NCI-H446 (cell line): Measurements from ENCODE around the gene FLVCR1.

Source experiments
- DNase-seq, 2 experiments: peaks; one replicate each; lab custom pipeline; 2025; lab: John Stamatoyannopoulos, UW

Gene FLVCR1

DNA sequence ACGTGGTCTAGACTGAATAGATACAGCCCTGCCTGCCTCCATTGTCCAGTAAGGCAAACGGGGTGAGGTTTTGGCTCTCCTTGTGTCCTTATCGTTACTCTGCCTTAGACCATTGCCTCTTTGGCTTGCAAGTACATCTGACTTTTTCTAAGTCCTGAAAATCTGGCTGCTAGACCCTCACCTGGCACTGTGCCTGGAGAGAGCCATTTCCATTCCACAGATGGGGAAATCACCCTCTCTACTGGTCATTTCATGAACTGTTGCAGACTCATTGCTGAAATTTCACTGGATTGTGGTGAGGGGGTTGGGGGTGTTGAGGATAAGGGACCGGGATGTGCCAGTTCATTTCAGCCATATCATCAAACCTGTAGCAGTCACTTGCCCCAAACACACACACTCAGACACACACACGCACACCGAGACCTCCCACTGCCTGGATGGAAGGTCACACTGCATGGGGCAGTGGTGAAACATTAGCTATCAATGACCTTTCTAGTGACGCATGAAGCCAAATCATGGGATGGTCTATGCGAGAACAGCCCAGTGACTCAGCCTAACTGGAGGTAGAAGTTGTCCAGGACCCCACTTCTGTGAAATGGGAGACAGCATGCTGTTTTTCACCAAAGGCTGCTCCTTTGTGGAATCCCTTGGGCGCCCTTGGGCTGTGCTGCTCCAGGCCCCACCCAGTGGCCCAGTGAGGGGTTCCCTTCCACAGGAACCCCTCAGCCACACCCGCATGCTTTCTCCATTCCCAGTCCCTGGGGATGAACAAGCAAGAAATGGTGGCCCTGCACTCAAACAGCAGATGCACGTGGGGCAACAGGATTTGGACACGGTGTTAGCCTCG, 57.4 kb downstream of the FLVCR1 start:
- peak; percentile 72 to 90 for DNase-seq

DNA sequence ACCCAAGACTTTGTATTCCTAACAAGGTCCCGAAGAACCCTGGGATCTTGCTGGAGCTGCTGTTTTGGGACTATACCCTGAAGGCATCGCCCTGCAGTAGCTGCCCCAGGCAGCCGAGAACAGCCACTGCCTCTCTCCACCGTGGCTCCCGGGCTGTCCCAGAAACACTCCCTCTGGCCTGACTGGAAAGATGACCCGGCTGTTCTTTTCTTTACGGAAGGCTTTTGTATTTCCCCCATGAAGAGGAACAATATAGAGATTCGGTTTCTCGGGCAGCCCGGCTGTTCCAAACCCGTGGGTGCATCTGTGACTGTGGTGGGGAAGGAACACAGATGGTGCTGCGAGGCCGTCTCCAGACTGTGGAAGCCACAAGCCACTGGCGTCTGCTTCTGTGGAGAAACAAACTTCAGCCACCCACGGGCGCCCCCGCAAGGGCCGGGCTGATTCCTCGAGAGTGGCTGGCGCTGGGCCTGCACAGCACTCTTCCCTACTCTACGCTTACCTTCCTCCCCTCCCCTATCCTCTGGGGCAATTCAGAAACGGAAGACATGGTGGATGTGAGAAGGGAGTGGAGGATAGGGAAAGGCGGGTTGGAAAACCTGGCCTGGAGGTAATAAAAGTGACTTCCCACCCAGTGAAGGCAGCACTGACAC, 58.5 kb downstream of the FLVCR1 start:
- no peak for DNase-seq

DNA sequence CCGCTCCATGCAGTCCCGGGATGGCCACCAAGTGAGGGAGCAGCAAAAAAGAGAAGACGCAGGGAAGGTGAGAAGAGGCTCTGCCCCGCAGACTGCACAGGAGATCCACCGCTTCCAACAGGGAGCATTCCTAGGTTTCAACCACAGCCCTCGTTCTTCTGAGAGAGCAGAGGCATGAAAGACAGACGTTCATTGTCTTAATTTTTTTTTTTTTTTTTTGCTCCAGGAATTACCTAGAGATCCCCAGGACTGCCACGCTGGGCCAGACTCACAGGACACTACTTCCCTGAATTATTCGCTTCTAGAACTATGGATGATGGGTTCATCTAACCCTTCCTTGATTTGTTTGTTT, 59.0 kb downstream of the FLVCR1 start:
- no peak for DNase-seq

DNA sequence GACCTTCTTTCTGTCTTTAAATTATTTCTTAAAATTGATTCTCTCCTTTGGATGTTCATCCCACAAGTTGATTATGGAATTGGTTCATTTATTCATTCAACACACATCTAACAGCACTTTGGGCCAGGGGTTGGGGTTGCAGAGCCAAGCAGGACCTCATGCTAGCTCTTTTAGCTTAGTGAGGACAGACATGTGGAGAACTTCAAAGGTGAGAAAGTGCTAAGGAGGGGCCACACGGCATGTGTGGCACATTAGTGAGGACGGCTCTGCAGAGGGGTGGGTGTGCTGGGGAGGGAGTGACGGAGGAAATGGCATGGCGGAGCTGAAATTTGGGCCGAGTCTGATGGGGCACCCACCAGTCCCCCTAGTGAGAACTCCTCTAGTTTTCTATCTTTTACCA, 59.8 kb downstream of the FLVCR1 start:
- DNase-seq = no peak

DNA sequence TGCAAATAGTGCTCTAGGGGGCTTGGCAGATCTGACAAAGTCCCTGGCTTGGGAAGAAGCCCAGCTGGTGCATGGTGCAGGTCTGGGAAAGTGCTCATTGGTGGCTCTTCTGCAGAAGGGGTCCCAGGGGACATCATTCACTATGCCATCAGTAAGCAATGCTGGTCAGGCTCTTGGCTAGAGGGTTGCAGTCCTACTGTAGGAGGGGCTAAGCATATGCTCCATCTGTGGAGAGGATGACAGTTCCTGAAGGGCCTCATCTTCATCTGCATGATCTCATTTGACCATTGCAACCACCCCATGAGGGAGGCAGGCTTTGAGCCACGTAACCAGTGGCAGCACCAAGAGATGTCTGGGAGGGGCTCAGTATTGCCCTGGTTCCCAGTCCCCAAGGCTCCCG, 60.7 kb downstream of the FLVCR1 start:
- DNase-seq = peak in 1 of 2 experiments; percentile 30

DNA sequence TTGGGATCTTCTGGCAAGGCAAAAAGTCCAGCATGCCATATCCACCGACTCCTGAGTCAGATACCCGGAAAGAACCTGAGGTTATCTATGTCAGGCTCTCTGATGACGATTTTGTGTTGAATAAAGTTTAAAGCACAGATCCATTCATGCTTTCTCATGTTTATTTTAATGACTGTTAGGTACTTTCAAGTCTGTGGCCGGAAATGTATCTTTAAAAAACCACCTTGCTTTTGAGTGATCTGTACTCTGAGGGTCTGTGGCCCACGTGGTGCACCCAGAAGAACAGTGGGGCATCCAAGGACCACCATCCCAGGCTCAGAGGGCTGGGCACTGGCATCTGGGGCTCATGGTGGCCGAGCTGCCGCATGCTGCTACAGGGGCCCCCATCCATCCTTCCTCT, 62.2 kb downstream of the FLVCR1 start:
- DNase-seq = no peak

DNA sequence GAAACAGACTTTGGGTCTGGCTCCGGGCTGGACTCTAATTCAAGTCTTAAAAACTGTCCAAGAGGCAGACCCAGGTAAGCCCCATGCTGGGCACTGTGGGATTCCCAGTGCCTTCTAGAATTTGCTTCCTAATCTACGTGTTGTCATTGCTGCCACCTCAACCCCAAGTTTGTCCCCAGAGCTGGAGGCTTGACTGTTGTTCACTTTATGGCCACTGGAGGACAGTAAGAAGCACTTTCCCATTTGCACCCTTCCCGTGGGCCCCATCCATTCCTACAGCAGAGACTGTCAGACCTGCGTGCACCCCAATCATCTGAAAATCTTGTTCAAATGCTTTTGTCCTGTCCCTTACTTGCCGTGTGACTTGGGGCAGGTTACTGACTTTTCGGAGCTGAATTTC, 62.8 kb downstream of the FLVCR1 start:
- DNase-seq = no peak

DNA sequence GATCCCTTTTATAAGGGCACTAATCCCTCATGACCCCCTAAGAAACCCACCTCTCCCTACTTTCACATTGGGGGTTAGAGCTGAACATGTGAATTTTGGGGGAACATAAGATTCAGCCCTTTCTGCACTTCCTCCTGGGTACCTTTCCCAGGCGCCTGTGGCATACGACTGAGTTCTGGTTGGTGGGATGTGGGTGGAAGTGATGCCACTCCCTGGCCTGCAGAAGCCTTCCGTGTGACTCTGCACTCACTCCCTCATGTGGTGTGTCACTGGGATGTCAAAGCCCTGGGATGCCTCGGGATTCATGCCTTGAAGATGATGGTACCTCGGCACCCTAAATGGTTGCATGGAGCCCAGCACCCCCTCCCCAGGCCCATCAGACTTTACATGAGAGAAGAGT, 63.9 kb downstream of the FLVCR1 start:
- no peak for DNase-seq

DNA sequence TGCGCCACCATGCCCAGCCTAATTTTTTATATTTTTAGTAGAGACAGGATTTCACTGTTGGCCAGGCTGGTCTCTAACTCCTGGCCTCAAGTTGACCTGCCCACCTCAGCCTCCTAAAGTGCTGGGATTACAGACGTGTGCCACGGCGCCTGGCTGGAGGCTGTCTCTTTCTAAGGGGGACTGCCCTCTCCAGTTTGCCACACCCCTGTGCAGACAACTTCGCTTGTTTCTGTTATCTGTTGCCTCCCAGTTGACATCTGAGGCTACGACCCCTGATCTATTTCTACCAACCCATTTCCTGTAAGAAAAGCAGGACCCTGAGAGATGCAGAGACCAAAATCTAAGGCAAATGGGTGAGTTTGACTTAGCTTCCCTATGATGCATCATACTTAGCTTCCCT, 68.3 kb downstream of the FLVCR1 start:
- DNase-seq = no peak

DNA sequence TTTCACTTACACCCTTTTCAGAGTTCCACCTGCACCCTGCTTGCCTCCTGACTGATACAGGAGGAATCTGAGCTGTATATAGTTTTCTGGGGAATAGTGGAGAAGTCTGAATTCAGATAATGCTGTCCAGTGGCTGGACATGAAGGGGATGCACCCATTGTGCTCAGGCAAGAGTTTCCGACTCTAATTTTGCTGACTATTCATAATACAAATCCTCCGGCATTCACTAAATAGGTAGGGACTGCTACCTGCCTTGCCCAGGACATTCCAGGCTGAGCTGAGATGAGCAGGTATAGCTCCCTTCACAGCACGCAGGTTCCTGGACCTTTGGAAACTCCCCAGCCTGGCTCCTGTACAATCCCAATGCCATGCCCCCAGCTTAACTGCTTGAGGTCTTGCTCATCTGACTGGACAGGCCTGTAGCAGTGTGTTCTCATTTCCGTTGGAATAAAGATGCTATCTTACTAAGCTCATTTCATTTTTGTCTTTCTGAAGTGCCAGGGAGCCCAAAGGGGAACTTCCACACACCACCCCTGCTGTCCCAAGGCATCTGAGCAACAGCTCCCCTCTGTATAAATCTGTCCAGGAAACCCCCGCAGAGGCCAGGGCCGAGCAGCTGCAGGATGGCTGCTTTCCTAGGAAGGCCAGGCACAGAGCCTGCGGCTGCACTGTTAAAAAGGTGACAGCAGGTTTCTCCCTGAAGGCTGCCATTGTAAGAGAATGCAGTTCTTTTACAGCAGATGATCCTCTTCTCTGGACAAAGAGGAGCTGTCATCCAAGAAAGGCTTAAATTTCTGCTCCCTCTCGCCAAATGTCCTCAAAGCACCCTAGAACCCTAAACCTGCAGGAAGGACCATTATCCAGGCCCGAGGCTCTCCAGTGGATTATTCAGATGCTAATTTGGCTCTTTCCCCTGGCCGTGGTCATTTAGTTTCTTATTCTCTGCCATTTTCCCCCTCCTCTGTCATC, 70.5 kb downstream of the FLVCR1 start:
- no peak for DNase-seq

DNA sequence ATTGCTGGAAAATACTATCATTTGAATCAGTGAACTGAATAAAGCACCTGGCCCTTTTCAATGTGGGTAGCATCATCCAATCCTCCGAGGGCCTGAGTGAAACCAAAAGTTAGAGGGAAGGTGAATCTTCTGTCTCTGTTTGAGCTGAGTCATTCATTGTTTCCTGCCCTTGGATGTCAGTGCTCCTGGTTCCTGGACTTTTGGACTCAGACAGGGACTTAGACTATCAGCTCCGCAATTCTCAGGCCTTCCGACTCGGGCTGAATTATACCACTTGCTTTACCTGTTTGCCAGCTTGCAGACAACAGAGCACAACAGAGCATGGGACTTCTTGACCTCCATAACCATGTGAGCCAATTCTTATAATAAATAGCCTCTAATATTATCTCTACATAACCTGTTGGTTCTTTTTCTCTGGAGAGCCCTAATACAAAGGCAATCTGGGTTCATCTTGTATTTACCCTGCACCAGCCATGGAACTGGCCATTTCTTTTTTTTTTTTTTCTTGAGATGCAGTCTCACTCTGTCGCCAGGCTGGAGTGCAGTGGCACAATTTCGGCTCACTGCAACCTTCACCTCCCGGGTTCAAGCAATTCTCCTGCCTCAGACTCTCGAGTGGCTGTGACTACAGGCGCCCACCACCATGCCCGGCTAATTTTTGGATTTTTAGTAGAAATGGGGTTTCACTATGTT, 73.1 kb downstream of the FLVCR1 start:
- no peak for DNase-seq

DNA sequence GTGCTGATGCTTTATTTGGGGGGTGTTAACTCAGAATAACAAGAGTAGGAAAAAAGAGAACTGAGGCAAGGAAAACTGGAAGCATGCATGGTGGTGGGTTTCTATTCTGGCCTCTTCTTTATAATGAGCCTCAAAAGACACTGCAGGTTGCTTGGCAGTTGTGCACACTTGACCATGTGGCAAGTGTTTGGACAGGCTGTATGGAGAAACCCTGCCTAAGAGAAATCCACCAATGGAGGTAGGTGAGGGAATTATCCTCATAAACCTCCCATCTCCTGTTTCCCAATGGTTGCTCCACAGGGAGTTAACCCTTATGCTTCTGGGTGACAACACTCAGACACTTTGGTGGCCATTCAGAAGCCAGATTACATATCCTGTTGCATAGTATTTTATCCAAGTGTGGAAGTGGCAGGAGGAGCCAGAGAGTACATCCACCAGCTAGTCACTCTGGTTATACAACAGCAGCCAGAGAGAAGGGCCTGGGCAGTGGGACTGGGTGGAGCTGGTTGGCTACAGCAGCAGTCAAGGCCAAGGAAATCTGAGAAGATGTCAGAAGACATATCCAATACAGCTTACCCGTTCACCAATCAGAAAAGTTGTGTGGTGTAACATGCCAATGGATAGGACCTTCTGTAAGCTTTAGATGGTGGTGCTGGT, 75.9 kb downstream of the FLVCR1 start:
- DNase-seq = no peak

DNA sequence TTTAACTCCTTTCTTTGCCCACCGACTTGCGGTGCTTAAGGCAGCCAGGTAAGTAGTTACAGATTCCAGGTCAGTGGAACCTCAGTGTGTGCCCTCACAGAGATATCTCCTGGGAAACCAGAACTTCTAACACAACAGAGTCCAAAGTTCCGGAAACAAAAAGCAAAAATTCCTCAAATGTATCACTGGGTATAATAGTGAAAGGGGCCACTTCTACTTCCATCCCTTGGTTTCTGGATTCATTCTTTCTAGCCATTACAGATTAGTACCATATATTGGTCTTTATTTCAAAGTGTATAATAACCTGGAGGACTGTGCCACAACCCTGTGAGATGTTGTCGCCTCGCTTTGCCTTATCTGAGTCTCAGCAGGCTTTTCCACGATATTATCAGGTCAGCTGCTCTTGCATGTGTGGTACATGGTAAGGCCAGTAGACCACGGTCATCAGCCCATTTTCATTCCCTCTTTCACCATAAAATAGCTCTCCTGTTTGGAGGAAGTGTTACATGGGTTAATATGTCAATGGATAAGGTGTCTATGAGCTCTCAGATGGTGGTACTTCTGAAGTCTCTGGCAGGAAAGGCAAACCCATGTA, 77.4 kb downstream of the FLVCR1 start:
- no peak for DNase-seq

DNA sequence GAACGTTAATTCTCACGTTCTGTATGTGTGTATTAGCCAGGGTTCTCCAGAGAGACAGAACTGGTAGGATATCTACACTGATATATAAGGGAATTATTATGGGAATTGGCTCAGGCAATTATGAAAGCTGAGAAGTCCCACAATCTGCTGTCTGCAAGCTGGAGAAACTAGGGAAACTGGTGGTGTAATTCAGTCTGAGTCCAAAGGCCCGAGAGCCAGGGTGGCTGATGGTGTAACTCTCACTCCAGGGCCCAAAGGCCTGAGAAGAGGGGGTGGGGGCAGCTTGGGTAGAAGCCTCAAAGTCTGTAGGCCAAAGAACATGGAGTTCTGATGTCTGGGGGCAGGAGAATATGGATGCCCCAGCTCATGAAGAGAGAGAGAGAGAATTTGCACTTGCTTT, 79.0 kb downstream of the FLVCR1 start:
- no peak for DNase-seq

DNA sequence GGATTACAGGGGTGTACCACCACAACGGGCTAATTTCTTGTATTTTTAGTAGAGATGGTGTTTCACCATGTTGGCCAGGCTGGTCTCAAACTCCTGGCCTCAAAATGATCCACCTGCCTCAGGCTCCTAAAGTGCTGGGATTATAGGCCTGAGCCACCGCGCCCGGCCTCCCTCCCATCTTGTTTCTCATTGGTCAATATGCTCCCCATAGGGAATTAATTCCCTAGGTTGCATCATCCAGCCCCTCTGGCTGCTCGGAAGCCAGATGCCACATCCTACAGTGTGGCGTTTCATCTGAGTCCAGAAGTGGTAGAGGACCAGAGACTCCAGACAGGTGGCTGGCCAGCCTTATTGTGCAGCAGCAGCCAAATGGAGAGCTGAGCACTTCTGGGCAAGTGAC, 80.8 kb downstream of the FLVCR1 start:
- DNase-seq = peak in 1 of 2 experiments; percentile 19

DNA sequence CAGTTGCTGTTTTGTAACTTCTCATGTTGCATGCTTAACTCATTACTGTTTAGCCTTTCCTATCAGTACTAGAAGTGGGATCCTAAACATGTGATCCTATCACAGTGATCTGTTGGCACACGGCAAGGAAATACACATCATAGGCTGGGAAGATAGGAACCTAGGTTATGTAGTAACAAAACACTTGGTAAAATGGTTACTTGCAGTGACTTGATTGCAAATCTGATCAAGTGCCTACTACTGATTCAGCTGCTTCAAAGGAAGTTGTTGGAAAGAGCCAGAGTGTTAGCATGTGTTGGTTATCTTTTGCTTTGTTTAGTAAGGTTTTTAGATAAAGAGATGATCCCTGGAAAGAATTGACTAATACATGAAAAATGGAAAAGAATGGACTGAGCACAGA, 83.4 kb downstream of the FLVCR1 start:
- DNase-seq = no peak

DNA sequence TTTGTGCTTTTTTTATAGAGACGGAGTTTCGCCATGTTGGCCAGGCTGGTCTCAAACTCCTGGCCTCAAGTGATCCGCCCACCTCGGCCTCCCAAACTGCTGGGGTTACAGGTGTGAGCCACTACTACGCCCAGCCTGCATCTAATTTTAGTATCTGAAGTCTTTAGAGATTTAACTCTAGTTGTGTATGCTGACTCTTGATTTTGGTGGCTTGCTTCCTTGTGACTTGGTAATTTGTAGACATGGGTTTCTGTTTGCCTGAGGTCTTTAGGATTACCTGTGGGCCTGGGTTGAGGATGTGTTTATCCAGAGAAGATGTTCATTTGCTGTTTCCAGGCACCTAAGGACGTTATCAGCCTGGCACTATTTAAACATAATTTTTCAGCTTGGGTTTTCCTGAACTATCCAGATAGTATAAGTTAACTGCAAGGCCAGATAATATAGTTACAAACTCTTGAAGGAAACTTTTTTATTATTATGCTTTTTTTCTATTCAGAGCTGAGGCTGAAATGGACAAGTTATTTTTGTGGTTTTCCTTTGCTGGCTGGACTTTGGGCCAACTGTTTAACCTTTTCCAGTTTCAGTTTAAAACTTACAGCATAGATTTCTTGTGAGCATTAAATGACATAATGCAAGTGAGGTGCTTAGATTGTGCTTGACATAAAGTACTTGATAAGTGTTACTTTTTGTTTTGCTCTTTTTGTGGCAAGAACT, 84.8 kb downstream of the FLVCR1 start:
- no peak for DNase-seq

DNA sequence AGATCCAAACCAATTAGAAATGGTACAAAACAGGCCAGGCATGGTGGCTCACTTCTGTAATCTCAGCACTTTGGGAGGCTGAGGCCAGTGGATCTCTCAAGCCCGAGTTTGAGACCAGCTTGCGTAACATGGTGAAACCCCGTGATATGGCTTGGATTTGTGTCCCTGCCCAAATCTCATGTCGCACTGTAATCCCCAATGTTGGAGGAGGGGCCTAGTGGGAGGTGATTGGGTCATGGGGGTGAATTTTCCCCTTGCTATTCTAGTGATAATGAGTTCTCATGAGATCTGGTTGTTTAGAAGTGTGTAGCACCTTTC, 85.3 kb downstream of the FLVCR1 start:
- DNase-seq = no peak

DNA sequence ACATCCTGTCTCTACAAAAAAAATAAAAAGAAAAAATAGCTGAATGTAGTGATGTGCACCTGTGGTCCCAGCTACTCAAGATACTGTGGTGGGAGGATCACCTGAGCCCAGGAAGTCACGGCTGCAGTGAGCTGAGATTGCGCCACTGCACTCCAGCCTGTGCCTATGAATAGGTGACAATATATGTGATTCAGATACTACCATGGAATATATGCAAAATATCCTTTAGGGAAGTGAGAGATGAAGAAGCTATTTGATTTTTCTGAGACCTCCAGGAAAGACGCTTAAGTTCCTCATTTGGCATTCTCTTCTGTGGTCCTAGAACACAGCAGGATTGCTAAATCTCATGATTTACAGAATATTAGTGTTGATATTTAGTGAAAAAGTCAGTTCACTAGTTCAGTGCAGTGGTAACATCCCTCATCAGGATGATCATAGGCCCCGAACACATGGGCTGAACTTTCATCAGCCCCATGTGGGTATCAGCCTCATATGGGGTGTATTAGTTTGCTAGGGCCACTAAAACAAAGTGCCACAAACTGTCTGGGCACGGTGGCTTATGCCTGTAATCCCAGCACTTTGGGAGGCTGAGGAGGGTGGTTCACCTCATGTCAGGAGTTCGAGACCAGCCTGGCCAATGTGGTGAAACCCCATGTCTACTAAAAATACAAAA, 86.3 kb downstream of the FLVCR1 start:
- no peak for DNase-seq

DNA sequence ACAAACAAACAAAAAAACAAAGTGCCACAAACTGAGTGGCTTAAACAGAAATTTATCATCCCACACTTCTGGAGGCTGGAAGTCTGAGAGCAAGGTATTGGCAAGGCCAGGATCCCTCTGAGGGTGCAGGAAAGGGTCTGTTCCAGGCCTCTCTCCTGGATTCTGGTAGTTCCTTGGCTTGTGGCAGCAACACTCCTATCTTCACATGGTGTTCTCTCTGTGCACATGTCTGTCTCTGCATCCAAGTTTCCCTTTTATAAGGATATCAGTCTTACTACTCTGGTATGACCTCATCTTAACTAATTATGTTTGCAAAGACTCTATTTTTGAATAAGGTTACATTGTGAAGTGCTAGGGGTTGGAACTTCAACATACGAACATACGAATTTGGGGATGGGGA, 87.0 kb downstream of the FLVCR1 start:
- no peak for DNase-seq
